ENCODE data around the gene ERC2.

- TF ChIP-seq CTCF (IDR thresholded peaks at IDR 0.05) = no peak
- TF ChIP-seq ZFX (IDR thresholded peaks at IDR 0.05; ENCODE audit: borderline replicate concordance) = no peak
These were observed 599.9 kb downstream of the ERC2 start for GRCh38 chr3:55868347-55868746.

All from 22Rv1 (cell line).